K562 (cell line): ENCODE results near the gene FAM53B. TPM values are rescaled to one million over a fixed set of nuclear protein-coding genes. Genes with fewer than 3 reads are reported as not detected.

ENCODE experiments used
- ATAC-seq: fragments of 200-7000 bp; cut with Tn5 transposase; 3 replicates; pipeline ENCODE4 v1.9.1; 2020; ENCODE audit warnings: moderate library complexity
- BruUV-seq: library from RNA; stranded (reverse); fragments of 400-500 nt; replicated peaks from 2 replicates; lab custom pipeline; 2021; lab: Mats Ljungman, UMichigan
- CTCF ChIA-PET: fragments of 300-600 bp; formaldehyde crosslinking; extraction: SDS; loops from one replicate; lab custom pipeline; 2021; ENCODE audit warnings: low intra/inter-chr PET ratio; lab: Yijun Ruan, JAX
- POLR2A ChIA-PET: fragments of 300-600, 350-650 bp; sonication (Branson Sonifier 250); formaldehyde crosslinking; extraction: SDS; loops from one replicate; lab custom pipeline; 2021; ENCODE audit warnings: antibody characterized with exemption, inconsistent platforms; lab: Yijun Ruan, JAX
- DNase-seq, 4 experiments: peaks; one replicate each; pipeline versions ENCODE4 v3.0.0 to v3.0.0-alpha.2; 2011 to 2018; ENCODE audit warnings: low spot score in 3 of 4, mixed read lengths in 3 of 4; ENCODE audit errors: extremely low read depth in 1 of 4
- FAIRE-seq: peaks from 2 replicates; lab custom pipeline; 2011; peaks lifted over from hg19 to GRCh38; lab: Jason Lieb, UNC
- H2AFZ ChIP-seq: 2 replicates; pipeline ENCODE4 v1.6.0; 2011; ENCODE audit warnings: low read depth, low read length, control low read depth, inconsistent platforms
- H3K27ac ChIP-seq: fragments of 200-600 bp; 3 replicates; pipeline ENCODE4 v1.8.0; 2011; ENCODE audit warnings: low read depth, mild to moderate bottlenecking, control low read depth, inconsistent platforms, low read length, moderate library complexity, mixed read lengths; ENCODE audit errors: extremely low read depth
- H3K27me3 ChIP-seq, 2 experiments: fragments of 300-600 bp in 1 of 2; 2 replicates in 1 of 2; 3 replicates in 1 of 2; pipeline versions ENCODE4 v1.6.0 to v1.8.0; 2011; ENCODE audit warnings: inconsistent platforms in 2 of 2, low read length in 2 of 2, mild to moderate bottlenecking in 1 of 2, mixed read lengths in 1 of 2, moderate library complexity in 1 of 2; ENCODE audit not compliant: control insufficient read depth in 2 of 2, insufficient read depth in 2 of 2
- H3K36me3 ChIP-seq: fragments of 300-600 bp; 3 replicates; pipeline ENCODE4 v1.8.0; 2011; ENCODE audit warnings: mild to moderate bottlenecking, low read length, inconsistent platforms; ENCODE audit not compliant: control insufficient read depth, insufficient read depth
- H3K4me1 ChIP-seq, 2 experiments: fragments of 200-600 bp in 1 of 2; replicated peaks in 1 of 2; 2 replicates in 1 of 2; 3 replicates in 1 of 2; pipeline versions ENCODE4 v1.5.1 to v1.8.0; 2011; ENCODE audit warnings: inconsistent platforms in 2 of 2, low read length in 2 of 2, mild to moderate bottlenecking in 1 of 2, mixed read lengths in 1 of 2, moderate library complexity in 1 of 2; ENCODE audit not compliant: control insufficient read depth in 2 of 2, insufficient read depth in 2 of 2
- H3K4me2 ChIP-seq: 2 replicates; pipeline ENCODE4 v1.6.1; 2011; ENCODE audit warnings: low read length, control low read depth, inconsistent platforms, mixed read lengths; ENCODE audit not compliant: insufficient read depth
- H3K4me3 ChIP-seq: fragments of 200-600 bp; sonication (generic), shearing (Covaris generic); 2 replicates; pipeline ENCODE4 v1.5.1; 2016; ENCODE audit warnings: control low read depth, inconsistent platforms
- H3K79me2 ChIP-seq: fragments of 200-600 bp; 3 replicates; pipeline ENCODE4 v1.8.0; 2011; ENCODE audit warnings: low read length, inconsistent platforms; ENCODE audit not compliant: control insufficient read depth, insufficient read depth
- H3K9ac ChIP-seq, 2 experiments: 2 replicates each; pipeline versions ENCODE4 v1.6.0 to v1.6.1; 2011; ENCODE audit warnings: low read depth in 2 of 2, low read length in 2 of 2, control low read depth in 1 of 2, inconsistent platforms in 1 of 2, mild to moderate bottlenecking in 1 of 2, mixed read lengths in 1 of 2; ENCODE audit not compliant: insufficient read depth in 1 of 2
- H3K9me1 ChIP-seq: one replicate; pipeline ENCODE4 v1.6.0; 2011; ENCODE audit warnings: inconsistent platforms, mild to moderate bottlenecking, low read length, moderate library complexity; ENCODE audit not compliant: control insufficient read depth, insufficient read depth
- H3K9me3 ChIP-seq: replicated peaks from 2 replicates; pipeline ENCODE4 v1.5.1; 2011; ENCODE audit warnings: low read depth, low read length, inconsistent platforms; ENCODE audit not compliant: control insufficient read depth, insufficient read depth
- H4K20me1 ChIP-seq: replicated peaks from 2 replicates; pipeline ENCODE4 v1.6.1; 2011; ENCODE audit warnings: low read length, inconsistent platforms, mixed read lengths; ENCODE audit not compliant: control insufficient read depth, insufficient read depth
- BHLHE40 ChIP-seq: IDR thresholded peaks from 2 replicates; pipeline ENCODE4 v1.6.1; 2011; ENCODE audit warnings: low read length, improper control_type of control experiment
- CBFA2T2 ChIP-seq: fragments of 450-650 bp; conservative IDR thresholded peaks from 2 replicates; pipeline ENCODE4 v1.6.1; 2017; ENCODE audit warnings: mild to moderate bottlenecking
- CBX2 ChIP-seq: fragments of 200-600 bp; sonication (generic); IDR thresholded peaks from one replicate; pipeline ENCODE4 v1.6.1; 2012; ENCODE audit warnings: mild to moderate bottlenecking, low read length, inconsistent platforms; ENCODE audit not compliant: insufficient read depth, poor library complexity, severe bottlenecking
- HDAC6 ChIP-seq: IDR thresholded peaks from 2 replicates; pipeline ENCODE4 v1.6.1; 2012; ENCODE audit warnings: low read depth, mild to moderate bottlenecking, control low read depth, inconsistent platforms, low read length, moderate library complexity
- HNRNPK ChIP-seq: fragments of 200-400 bp; formaldehyde crosslinking; IDR thresholded peaks from one replicate; pipeline ENCODE4 v1.6.1; 2018; ENCODE audit warnings: mild to moderate bottlenecking, low read depth, low read length; ENCODE audit not compliant: poor library complexity, severe bottlenecking
- MECOM ChIP-seq: fragments of 250-450 bp; sonication (Bioruptor Pico); IDR thresholded peaks from 2 replicates; pipeline ENCODE4 v1.8.0; 2022; ENCODE audit warnings: inconsistent platforms
- PTRF ChIP-seq: fragments of 450-650 bp; IDR thresholded peaks from 2 replicates; pipeline ENCODE4 v1.6.1; 2016; ENCODE audit warnings: mild to moderate bottlenecking, missing genetic modification characterization, missing compliant biosample characterization
- SRSF3 ChIP-seq: fragments of 200-400 bp; formaldehyde crosslinking; IDR thresholded peaks from 2 replicates; pipeline ENCODE4 v1.6.1; 2016; ENCODE audit warnings: mild to moderate bottlenecking, low read length, moderate library complexity; ENCODE audit not compliant: insufficient read depth
- ZNF3 ChIP-seq: fragments of 250-450 bp; sonication (Bioruptor Pico); IDR thresholded peaks from 2 replicates; pipeline ENCODE4 v1.5.0; 2021; ENCODE audit warnings: mild to moderate bottlenecking, moderate library complexity
- WGBS: fragments of 100-300 bp; shearing (Covaris generic); methylation state at CpG from one replicate; pipeline ENCODE4 v1.1.6; 2016; ENCODE audit warnings: low coverage, mixed read lengths; ENCODE audit not compliant: insufficient coverage; ENCODE audit errors: missing lambda C conversion rate; 5-methylcytosine and 5-hydroxymethylcytosine counted together
- in situ Hi-C: fragments of 300-500 bp; cut with MboI; formaldehyde crosslinking; loops from 4 replicates; pipeline ENCODE4 v1.15.0; 2018; ENCODE audit warnings: inconsistent platforms, mixed read lengths
- intact Hi-C: fragments of 100-400 bp; cut with micrococcal nuclease; formaldehyde crosslinking; loops from 2 replicates; pipeline ENCODE4 v1.14.2; 2022
- polyA plus RNA-seq, 8 experiments: library from polyadenylated mRNA; depleted of rRNA in 4 of 8; stranded (reverse) in 5 of 8; unstranded in 3 of 8; fragments of >200 nt; fragmentation: Nextera tagmentation in 2 of 8; fragmentation: Illumina TruSeq in 1 of 8; extraction: Ambion mirVana in 2 of 8; extraction: Trizol in 1 of 8; gene quantifications; 2 replicates each; pipeline versions ENCODE4 v1.2.1 to v1.2.3, GENCODE V29; 2011 to 2014; ENCODE audit warnings: inconsistent platforms in 1 of 8, missing spikeins in 1 of 8
- total RNA-seq, 7 experiments: library from RNA; depleted of rRNA in 6 of 7; stranded (reverse); fragments of >200 nt in 6 of 7; fragmentation: Illumina TruSeq in 2 of 7; extraction: Trizol in 2 of 7; gene quantifications; 2 replicates each; pipeline versions ENCODE4 v1.2.1 to v1.2.3, GENCODE V29; 2011 to 2021; ENCODE audit warnings: low replicate concordance in 1 of 7
- TF ChIP-seq, protein P1 (sequence below): sonication (generic); formaldehyde crosslinking; IDR thresholded peaks from 2 replicates; pipeline ENCODE4 v1.8.1; 2023; ENCODE audit warnings: mild to moderate bottlenecking, missing genetic modification reagents
- TF ChIP-seq, protein P2 (sequence below): IDR thresholded peaks from 2 replicates; pipeline ENCODE4 v1.6.1; 2011; ENCODE audit warnings: borderline replicate concordance, low read depth, mild to moderate bottlenecking, moderate library complexity, low read length; ENCODE audit not compliant: insufficient read depth, poor library complexity, severe bottlenecking
- TF ChIP-seq, protein P3 (sequence below): fragments of 250-450 bp; sonication (Bioruptor Pico); IDR thresholded peaks from 2 replicates; pipeline ENCODE4 v1.8.0; 2021; ENCODE audit warnings: mild to moderate bottlenecking, moderate library complexity
- TF ChIP-seq, protein P4 (sequence below), 3 experiments: fragments of 200-800 bp in 1 of 3; sonication (Bioruptor generic) in 1 of 3; sonication (generic) in 1 of 3; formaldehyde crosslinking in 1 of 3; IDR thresholded peaks; 2 replicates each; pipeline versions ENCODE4 v1.6.1 to v1.8.0; 2016 to 2022; ENCODE audit warnings: mild to moderate bottlenecking in 2 of 3, missing compliant biosample characterization in 2 of 3, missing genetic modification characterization in 2 of 3, missing genetic modification reagents in 1 of 3

FAM53B gene
- total and polyA plus RNA-seq, 9 of the 15 experiments (the other 6 are each of a cell fraction or from before 2014, with no cell fraction given) = 0.03 to 16.5 (median 5.0) TPM

DNA sequence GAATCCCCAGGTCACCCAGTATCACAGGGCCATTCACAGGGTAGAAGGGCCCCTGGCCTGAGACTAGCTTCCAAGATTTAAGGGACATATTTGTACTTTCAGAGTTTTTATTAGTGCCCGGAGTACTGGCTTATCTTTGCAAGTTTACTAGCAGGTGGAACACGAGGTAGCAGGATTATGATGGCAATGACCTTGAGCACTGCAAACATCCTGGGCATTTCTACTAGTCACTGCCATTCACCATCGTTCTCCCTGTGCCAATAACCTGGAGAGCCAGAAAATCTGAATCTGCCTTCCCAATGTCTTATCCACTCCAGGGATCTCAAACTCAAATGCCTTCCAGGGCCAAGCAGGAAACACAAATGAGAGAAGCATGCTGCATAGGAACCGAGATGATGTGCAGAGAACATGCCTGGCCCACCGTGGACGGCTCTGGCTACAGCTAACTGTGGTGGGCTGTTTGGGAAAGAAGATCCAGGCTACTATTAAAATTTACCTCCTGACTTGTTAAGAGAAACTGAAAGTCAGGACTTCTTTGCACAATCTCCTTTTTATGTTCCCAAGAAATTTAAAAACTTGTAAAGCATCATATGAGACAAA, 16.7 kb downstream of the FAM53B start (continued):
- TF ChIP-seq BHLHE40 (no peak), SRSF3 (no peak), PTRF (tag) (no peak), CBX2 (no peak), MECOM (CRISPR knock-in tag) (no peak), HNRNPK (no peak)
- TF ChIP-seq, protein P1, sequence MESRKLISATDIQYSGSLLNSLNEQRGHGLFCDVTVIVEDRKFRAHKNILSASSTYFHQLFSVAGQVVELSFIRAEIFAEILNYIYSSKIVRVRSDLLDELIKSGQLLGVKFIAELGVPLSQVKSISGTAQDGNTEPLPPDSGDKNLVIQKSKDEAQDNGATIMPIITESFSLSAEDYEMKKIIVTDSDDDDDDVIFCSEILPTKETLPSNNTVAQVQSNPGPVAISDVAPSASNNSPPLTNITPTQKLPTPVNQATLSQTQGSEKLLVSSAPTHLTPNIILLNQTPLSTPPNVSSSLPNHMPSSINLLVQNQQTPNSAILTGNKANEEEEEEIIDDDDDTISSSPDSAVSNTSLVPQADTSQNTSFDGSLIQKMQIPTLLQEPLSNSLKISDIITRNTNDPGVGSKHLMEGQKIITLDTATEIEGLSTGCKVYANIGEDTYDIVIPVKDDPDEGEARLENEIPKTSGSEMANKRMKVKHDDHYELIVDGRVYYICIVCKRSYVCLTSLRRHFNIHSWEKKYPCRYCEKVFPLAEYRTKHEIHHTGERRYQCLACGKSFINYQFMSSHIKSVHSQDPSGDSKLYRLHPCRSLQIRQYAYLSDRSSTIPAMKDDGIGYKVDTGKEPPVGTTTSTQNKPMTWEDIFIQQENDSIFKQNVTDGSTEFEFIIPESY (CRISPR knock-in tag) = no peak

DNA sequence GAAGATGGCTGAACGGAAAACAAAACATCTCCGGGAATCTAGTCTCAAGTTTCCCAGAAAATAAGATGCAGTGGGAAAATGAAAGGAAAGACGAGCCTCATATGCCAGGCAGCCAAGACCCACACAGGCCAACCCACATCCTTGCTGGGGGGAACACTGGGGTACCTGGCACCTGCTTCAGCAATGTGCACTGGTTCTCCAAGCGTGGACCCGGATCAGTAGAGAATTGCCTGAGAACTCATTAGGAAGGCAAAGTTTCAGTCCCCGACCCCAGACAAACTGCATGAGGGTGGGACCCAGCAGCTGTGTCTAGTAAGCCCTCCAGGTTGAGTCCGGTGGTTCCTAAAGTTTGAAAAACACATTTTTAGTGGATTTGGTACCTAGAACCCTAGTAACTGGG, 18.4 kb downstream of the FAM53B start:
- peaks cover 10 to 17% of the 10 kb centered on the region in 2 experiments; a peak in 4 of 5 replicates for H3K4me1 ChIP-seq
- no peak for TF ChIP-seq ZNF3 (CRISPR knock-in tag)
- TF ChIP-seq HDAC6 = no peak
- TF ChIP-seq, protein P2, sequence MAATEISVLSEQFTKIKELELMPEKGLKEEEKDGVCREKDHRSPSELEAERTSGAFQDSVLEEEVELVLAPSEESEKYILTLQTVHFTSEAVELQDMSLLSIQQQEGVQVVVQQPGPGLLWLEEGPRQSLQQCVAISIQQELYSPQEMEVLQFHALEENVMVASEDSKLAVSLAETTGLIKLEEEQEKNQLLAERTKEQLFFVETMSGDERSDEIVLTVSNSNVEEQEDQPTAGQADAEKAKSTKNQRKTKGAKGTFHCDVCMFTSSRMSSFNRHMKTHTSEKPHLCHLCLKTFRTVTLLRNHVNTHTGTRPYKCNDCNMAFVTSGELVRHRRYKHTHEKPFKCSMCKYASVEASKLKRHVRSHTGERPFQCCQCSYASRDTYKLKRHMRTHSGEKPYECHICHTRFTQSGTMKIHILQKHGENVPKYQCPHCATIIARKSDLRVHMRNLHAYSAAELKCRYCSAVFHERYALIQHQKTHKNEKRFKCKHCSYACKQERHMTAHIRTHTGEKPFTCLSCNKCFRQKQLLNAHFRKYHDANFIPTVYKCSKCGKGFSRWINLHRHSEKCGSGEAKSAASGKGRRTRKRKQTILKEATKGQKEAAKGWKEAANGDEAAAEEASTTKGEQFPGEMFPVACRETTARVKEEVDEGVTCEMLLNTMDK = no peak
- TF ChIP-seq, protein P3, sequence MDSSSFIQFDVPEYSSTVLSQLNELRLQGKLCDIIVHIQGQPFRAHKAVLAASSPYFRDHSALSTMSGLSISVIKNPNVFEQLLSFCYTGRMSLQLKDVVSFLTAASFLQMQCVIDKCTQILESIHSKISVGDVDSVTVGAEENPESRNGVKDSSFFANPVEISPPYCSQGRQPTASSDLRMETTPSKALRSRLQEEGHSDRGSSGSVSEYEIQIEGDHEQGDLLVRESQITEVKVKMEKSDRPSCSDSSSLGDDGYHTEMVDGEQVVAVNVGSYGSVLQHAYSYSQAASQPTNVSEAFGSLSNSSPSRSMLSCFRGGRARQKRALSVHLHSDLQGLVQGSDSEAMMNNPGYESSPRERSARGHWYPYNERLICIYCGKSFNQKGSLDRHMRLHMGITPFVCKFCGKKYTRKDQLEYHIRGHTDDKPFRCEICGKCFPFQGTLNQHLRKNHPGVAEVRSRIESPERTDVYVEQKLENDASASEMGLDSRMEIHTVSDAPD (CRISPR knock-in tag) = no peak
- TF ChIP-seq, protein P4, sequence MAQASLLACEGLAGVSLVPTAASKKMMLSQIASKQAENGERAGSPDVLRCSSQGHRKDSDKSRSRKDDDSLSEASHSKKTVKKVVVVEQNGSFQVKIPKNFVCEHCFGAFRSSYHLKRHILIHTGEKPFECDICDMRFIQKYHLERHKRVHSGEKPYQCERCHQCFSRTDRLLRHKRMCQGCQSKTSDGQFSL (CRISPR knock-in tag; IDR thresholded peaks at IDR 0.05) = no peak
- TF ChIP-seq, protein P4 (tag; IDR thresholded peaks at IDR 0.05) = no peak
- TF ChIP-seq CBFA2T2 = no peak

More for the DNA sequence above, 18.4 kb downstream of the FAM53B start:
- Histone ChIP-seq H3K4me3 (no peak overlapping the region), H3K9me3 (no peaks in the 10 kb centered on the region), H4K20me1 (0 out of 2 replicates have a peak, but pooled peaks cover 8% of the 10 kb centered on the region), H3K27ac (no peak overlapping the region), H3K4me2 (no peak overlapping the region), H3K9ac (no peak overlapping the region), H3K9me1 (peaks cover 3% of the 10 kb centered on the region), H3K79me2 (peaks cover 18% of the 10 kb centered on the region), H2AFZ (no peak overlapping the region), H3K27me3 (no peaks in the 10 kb centered on the region), H3K36me3 (peaks cover 29% of the 10 kb centered on the region; the same call in 2 of the 3 replicates)
- POLR2A ChIA-PET = interaction anchor here (1.0 to 1.7 kb wide), 2 partner anchors 12 to 168 kb away, joined by 3 to 4 read pairs; no protein-coding TSS in a partner anchor
- in situ Hi-C loops = no loop called here
- CTCF ChIA-PET = no interaction called here
- no peak for ATAC-seq
- no TSS peak for BruUV-seq
- DNase-seq = no peak
- FAIRE-seq = no peak
- intact Hi-C loops = no loop called here
- WGBS = 90% methylated on average over 7 of the region's 7 CpGs
